Transverse colon (tissue), 4 donors: ENCODE results near the gene CENPE.

ENCODE experiments used
- POLR2A ChIP-seq: fragments of 450-650 bp; IDR thresholded peaks from one replicate; pipeline ENCODE4 v1.6.1; 2016; ENCODE audit warnings: antibody characterized with exemption, mild to moderate bottlenecking, moderate library complexity
- POLR2AphosphoS5 ChIP-seq, 3 donors: sonication (generic); formaldehyde crosslinking; IDR thresholded peaks; one replicate each; pipeline ENCODE4 v1.6.1; 2016; ENCODE audit warnings: antibody characterized with exemption in 3 of 3
- TF ChIP-seq, protein P1 (sequence below), 5 experiments: fragments of 200-600 bp in 3 of 5; fragments of 450-650 bp in 2 of 5; sonication (generic) in 3 of 5; IDR thresholded peaks; 1 replicate in 2 of 5; 2 replicates in 3 of 5; pipeline ENCODE4 v1.5.1; 2016 to 2017; ENCODE audit warnings: antibody characterized with exemption in 5 of 5, inconsistent platforms in 3 of 5, mild to moderate bottlenecking in 2 of 5, moderate library complexity in 1 of 5

GRCh38 chr4:103171006-103171405 lies 27.1 kb downstream of the CENPE start:
- TF ChIP-seq POLR2AphosphoS5 (IDR thresholded peaks at IDR 0.05) (no peak), POLR2A (no peak)
- TF ChIP-seq, protein P1, sequence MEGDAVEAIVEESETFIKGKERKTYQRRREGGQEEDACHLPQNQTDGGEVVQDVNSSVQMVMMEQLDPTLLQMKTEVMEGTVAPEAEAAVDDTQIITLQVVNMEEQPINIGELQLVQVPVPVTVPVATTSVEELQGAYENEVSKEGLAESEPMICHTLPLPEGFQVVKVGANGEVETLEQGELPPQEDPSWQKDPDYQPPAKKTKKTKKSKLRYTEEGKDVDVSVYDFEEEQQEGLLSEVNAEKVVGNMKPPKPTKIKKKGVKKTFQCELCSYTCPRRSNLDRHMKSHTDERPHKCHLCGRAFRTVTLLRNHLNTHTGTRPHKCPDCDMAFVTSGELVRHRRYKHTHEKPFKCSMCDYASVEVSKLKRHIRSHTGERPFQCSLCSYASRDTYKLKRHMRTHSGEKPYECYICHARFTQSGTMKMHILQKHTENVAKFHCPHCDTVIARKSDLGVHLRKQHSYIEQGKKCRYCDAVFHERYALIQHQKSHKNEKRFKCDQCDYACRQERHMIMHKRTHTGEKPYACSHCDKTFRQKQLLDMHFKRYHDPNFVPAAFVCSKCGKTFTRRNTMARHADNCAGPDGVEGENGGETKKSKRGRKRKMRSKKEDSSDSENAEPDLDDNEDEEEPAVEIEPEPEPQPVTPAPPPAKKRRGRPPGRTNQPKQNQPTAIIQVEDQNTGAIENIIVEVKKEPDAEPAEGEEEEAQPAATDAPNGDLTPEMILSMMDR (IDR thresholded peaks at IDR 0.05): no peak
